GM19438 (cell line): ENCODE measurements around the gene KRAS.
"Not testable (repeated sequence)": the region's sequence is repeated elsewhere in the genome, so short reads cannot be mapped to it uniquely, and the experiment has no call there.

Experiments
- ATAC-seq: cut with Tn5 transposase; IDR thresholded peaks from one replicate; pipeline ENCODE4 v1.9.1; 2021; ENCODE audit warnings: low read depth; ENCODE audit not compliant: unreplicated experiment

The KRAS gene

DNA sequence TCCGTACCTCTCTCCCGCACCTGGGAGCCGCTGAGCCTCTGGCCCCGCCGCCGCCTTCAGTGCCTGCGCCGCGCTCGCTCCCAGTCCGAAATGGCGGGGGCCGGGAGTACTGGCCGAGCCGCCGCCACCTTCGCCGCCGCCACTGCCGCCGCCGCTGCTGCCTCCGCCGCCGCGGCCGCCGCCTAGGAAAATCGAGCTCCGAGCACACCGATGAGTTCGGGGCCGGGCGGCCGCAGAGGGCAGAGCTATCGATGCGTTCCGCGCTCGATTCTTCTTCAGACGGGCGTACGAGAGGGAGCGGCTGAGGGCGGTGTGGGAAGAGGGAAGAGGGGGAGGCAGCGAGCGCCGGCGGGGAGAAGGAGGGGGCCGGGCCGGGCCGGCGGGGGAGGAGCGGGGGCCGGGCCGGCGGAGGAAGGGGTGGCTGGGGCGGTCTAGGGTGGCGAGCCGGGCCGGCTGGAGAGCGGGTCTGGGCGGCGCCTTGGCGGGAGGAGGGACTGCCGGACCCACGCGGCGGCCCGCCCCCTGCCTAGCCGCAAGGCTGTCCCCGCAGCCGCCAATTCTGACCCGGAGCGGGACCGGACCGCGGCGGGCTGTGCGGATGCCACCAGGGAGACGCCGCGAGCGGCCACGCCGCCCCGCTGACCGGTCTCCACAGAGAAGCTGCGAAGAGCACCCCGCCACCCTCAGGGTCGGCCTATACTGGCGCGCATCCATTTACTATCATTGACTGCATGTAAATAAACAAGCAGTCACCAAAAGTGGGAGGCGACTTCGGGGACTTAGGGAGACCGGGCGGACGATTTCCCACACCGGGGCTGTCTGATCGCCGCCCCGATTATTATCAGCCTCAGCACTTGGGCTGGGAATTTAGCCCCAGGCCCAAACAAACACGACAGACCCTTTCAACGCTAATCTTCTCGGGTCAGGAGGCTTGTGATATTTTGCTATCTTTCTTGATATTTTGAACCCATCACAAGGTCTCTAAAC is at the start of gene KRAS:
Gene KRAS, minus strand, starts transcription at position 186 of the 987 bp plus-strand sequence.
- ATAC-seq, result peak; percentile 76

DNA sequence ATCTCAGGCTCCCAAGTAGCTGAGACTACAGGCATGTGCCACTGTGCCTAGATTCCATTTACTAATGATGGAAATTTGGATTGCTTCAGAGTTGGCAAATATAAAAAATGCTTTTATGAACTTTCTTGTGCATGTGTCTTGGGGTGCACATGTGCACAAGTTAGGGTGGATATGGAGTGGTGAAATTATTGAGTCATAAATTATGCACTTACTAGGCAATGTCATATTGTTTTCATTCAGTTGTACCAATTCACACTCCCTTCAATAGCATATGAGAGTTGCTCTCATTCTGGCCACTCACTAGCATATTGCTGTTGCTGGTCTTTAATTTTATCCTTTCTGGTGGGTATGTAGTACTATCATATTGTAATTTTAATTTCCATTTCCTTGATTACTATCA is 45.7 kb upstream of the KRAS start:
- no peak for ATAC-seq

DNA sequence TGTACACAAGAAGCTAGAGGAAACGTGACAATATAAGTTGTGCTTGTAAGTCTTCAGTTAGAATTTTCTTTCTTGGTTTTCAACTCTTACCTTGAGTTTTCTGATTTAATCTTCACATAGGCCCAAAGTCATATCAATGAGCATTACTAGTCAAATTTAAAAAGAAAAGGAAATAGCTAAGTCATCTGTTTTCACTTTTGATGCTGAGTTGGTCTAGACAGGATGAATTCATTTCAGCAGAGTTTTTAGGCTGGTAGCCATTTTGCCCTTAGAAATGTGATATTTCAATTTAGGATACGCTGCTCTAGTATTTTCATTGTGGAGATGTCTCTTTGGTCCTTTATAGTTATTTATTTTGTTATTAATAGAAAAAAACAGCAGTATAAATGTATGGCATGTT is 44.6 kb upstream of the KRAS start:
- ATAC-seq, result no peak

DNA sequence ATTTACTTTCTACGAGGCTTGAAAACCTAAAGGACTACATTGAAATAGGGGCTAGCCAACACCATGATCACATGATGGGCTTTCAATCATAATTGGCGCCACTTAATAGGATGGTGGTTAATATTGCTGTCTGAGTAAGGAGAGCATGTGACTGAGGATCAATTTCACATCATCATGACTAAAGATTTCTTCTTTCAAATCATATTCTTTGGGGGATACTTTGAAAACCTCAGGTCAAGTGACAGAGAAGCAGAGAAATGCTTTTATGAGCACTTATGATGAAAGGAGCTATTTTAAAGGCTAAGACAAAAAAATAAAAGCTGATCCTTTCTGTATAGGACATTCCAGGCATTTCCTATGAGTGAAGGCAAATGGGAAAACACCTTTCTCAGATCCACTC is 42.9 kb upstream of the KRAS start:
- no peak for ATAC-seq

DNA sequence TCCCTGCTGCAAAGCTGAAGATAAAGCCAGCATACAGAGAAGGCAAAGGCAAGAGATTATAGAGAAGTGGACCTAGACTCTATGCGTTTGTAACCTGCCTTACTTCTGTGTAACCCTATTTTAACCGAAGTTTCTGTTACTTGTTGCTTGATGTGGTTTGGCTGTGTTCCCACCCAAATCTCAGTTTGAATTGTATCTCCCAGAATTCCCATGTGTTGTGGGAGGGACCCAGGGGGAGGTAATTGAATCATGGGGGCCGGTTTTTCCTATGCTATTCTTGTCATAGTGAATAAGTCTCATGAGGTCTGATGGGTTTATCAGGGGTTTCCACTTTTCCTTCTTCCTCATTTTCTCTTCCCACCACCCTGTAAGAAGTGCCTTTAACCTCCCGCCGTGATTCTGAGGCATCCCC is 42.1 kb upstream of the KRAS start:
- not testable (repeated sequence) for ATAC-seq

DNA sequence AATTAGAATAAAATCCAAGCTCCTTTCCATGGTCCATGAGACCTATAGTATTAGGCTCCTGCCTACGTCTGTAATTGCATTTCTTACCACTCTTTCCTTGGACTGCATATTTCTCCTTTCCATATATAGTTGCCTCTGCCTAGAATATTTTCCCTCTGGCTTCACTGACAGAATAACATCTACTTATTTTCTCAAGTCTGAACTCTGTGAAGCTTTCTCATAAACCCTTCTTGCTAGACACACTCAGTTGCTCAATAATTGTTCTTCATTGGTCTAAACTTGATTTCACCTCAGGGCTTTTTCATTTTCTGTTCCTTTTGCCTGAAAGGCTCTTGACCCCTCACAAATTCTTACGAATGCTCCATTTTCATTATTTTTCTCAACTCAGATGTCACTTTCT is 36.9 kb upstream of the KRAS start:
- ATAC-seq, result no peak

DNA sequence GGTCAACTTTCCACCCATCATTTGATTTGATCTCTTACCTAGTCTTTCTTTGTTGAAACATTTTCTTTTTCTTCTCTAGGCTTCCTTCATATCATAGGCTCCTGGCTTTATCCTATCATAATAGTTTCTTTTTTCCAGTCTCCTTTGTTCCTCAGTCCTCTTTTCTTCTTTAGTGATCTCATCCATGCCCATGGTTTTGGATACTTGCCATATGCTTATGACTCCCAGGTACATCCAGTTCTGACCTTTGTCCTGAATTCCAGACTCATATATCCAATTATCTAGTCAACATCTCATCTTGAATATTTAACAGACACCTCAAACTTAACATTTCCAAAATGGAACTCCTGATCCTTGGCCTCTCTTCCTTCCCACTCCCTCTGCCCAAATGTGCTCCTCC is 36.1 kb upstream of the KRAS start:
- ATAC-seq, result no peak

DNA sequence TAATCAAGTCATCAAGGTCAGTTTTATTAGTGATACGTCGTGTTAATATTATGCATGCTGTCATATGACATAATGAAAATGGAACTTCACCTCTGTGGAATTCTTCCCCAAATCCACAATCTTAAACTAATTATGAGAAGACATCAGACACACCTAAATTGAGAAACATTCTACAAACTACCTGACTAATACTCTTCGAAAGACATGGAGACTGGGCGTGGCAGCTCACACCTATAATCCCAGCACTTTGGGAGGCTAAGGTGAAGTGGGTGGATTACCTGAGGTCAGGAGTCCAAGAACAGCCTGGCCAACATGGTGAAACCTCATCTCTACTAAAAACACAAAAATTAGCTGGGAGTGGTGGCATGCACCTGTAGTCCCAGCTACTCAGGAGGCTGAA is 33.3 kb upstream of the KRAS start:
- no peak for ATAC-seq

DNA sequence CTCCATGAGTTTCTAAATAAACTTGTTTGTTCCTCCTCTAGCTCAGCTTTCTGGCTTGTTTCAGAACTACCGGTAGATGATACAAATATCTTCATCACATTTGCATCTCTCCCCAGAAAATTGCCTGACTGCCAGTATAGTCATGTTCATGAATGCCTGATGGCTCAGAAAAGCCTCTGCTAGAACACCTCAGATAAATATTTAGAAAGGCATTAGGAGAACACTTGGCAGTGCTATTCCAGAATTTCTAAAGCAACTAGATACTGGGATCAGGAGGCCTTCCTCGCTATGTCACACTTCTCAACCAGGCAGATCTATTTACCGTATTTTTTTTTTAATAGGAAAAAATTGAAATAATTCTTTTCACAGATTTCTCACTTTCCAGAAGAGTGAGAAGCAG is 32.3 kb upstream of the KRAS start:
- no peak for ATAC-seq

DNA sequence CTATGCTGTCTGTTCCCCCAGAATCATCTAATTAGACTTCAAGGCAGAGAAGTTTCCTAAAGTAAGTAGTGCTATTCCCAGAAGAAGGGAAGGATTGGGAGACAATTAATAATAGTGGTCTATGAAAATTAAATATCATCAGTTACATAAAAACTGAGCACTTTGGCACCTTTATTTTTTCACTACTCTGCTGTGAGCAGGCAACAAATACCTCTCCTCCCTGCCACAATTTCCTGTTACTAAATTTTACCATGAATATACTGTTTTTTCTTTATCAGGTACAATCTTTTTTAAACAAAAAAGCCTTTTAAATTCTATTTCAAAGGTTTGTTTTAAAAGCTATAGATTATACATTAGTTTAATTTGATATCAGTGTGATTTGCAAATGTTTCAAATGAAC is 29.4 kb upstream of the KRAS start:
- ATAC-seq, result no peak

DNA sequence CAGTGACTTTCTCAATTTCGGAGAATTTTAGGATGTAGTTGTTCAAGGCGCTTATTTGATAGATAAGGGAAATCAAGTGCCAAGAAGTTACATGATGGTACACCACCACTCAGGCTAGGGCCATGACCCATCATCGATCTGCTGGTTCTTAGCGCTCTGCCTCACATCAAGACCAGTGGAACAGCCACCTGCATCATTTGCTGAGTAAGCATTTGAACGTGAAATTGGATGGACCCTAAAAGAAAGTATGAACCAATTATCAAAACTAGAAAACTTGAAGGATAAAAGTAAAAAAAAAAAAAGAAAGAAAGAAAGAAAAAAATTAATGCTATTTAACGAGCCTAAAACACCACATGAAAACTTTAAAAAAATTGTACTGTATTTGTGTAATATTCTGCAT is 27.5 kb upstream of the KRAS start:
- no peak for ATAC-seq

DNA sequence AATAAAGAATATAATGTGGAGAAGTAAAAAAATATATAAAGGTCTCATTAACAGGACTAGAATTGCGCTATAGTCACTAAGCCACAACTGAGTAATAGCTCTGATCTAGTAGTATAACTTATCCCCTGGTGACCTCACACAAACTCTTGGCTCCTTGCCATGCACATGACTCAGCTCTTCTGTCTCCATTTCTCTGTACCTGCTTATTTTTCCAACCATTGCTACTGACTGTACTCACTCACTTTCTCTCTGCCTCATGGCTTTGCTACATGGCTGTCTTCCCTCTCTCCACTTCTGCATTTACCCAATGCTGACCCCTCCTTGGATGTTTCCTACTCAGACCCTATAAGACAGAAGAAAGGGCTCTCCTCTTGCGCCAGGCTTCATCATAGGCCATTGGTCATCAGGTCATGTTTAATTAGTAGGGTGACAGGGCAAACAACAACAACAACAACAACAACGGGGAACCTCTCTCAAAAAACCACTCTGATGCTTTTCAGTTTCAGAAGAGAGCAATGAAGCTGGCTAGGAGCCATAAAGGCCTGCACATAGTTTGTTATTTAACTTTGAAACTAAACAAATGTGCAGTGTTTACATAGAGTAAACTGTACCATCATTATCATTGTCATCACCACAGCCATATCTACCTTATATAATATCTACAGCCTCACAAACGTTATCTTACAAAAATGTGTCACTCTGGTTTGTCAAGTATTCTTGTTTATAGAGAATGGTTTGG is 25.6 kb upstream of the KRAS start:
- ATAC-seq, result no peak

DNA sequence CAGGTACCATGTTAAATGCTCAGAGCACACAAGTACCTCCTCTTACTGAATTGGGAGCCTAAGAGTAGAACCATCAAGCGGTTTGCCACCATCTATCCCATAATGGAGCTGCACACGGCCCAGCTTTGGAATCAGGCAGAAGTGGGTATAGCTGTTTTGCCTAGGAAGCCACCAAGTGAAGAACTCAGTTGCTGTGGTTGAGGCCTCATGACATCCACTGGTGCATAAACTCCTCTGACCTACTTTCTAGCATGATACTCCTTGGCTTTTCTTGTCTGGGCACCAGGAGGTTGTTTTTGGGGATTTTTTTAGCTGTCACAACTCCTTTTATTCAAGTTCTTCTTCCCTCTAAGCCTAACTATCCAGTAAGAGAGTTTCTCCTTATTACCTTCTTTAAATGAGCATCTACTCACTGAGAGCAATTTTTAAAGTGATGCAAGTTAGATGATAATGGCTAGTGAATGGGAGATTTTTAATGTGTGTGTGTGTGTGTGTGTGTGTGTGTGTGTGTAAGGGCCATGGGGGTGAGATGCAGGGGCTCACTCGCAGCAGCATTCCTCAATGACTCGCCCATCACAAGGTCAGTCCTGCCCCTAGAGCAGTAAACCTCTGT is 20.9 kb upstream of the KRAS start:
- ATAC-seq, result no peak

DNA sequence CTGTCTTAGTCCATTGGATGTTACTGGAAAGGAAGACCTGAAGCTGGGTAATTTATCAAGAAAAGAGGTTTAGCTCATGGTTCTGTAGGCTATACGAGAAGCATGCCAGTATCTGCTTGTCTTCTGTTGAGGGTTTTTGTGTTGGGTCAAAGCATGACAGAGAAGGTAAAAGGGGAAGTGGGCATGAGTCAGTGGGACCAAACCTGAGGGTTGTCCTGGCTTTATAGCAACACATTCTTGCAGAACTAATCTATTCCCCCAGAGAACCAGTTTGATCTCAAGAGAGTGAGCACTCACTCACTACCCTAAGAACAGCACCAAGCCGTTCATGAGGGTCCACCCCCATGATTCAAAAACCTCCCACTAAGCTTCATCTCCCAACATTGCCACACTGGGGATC is 19.0 kb upstream of the KRAS start:
- ATAC-seq, result peak; percentile 60

DNA sequence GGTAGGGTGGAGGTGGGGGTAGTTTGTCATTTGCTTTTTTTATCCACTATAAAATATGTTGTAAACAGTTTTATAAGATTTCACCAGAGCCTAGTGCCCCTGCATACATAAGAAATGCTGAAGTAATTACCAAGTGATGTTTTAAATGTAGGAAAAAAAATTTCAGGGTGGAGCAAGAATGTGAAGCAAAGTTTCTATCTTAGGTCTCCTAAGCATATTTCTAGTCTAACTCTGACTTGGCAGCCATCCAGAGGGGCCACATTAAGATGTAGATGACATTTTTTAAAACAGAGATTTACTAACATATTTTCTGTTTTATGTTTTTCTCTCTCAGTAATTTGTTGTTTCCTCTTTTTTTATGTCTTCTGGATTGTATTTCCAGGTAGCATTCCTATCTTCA is 15.8 kb upstream of the KRAS start:
- ATAC-seq, result no peak

DNA sequence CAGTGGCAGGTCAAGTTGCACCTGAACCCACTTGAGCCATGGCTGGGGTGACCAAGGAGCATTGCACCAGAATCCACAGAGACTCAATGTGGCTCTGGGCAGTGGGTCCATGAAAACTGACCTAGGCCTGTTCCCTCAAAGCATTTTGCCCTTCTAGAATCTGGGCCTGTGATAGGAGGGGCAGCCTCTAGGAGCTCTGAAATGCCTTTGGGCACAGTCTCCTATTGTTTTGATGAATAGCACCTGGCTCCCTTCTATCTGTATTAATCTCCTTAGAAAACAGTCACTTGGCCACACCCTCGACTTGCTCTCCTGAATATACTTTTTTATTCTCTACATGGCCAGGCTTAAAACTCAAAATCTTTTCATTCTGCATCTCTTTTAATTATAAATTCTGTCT is 14.1 kb upstream of the KRAS start:
- ATAC-seq, result no peak

DNA sequence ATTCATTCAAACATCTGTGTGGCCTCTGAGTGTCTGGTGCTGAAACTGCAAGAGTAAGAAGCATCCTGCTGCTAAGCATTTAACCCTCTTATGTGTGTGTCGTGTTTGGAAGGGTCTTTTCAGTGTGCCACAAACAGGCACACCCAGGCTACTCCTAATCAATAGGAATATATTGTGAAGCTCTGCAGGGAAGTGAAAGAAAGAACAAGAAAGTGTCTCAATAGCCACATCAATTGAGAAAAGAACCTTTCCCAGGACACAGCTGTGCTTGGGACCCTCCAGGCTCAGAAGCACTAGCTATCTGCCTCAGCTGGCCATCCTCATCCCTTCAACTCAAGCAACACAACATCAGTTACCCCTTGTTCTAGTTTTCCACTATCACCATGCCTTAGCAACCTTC is 13.4 kb upstream of the KRAS start:
- no peak for ATAC-seq

DNA sequence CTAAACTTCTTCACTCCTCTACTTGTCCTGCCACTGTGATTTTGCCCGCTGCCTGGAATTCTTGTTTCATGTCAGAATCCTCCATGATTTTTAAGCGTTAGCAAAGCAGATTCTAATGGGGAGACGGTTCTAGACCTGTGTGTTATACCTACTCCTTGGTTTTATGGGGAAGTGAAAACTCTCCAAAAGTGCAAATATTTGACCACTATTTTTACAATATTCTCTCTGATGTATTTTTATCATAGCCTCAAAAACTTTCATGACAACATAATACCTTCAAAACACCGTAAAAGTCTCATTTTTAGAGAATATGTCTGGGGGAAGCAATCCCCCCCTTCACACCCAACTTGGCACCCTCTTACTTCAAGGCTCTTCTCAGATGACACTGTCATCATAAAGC is 12.9 kb upstream of the KRAS start:
- no peak for ATAC-seq

DNA sequence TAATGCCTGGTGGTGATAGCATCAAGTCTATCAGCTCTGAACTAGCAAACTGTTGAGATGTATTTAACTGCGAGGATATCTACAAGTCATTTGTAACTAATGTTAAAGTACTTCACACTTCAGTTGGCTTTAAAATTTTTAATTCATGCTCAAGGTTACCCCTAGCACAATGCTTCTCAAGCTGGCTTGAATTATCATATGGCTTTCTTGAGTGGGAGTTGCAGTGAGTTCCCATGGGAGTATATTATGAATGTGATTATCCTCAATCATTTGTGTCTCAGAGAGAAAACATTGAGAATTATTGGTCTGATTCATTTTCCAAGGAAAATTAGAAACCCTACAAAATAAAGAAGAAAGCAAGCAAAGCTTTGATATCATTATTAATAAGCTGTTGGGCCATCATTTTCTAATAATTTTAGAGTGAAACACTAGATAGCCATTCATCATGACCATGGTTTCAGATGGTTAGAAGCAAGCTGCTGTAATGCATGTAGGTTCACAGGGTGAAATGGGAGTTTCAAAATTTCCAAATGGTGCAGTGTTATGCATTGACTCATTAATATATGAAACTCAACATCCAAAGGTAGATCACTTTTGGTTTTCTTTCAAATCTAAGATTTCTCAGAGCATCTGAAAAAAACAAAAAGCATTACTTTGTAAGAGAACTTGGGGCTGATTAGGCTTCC is 11.8 kb upstream of the KRAS start:
- ATAC-seq, result no peak

DNA sequence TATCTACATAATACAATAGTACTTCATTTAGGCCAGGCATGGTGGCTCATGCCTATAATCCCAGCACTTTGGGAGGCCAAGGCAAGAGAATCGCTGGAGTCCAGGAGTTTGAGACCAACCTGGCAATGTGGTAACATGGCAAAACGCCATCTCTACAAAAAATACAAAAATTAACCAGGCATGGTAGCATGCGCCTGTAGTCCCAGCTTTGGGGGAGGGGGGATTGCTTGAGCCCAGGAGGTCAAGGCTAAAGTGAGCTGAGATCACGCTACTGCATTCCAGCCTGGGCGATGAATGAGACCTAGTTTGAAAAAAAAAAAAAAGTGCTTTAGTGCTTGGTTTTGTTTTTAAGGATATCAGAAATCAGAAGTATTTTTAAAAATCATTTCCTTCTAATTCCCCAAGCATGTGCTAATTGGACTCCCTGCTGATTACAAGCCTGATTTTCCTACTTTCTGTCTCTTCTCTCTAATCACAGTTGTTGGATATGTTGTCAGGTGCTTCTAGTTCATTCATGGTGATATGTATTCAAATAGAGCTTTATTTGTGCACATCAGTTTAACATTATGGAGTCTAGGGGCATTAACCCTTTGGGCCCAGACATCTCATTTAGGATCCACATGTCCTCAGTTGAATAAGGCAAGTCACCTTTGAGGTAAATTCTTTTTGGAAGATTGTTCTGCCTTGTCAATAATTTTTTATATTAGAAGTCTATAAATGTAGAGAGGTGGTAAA is 7.0 kb upstream of the KRAS start:
- ATAC-seq, result no peak
